Mucosa of descending colon (tissue), 3 donors: Measurements from ENCODE around the gene RBM38. TPM values are rescaled to one million over a fixed set of nuclear protein-coding genes. Genes with fewer than 3 reads are reported as not detected.
A peak's percentile ranks its signal among the peaks of the same experiment; 100 is the strongest.

ENCODE experiments used
- ATAC-seq: fragments of 200-7000 bp; cut with Tn5 transposase; one replicate; pipeline ENCODE4 v1.9.1; 2020; ENCODE audit warnings: mild to moderate bottlenecking, moderate library complexity
- DNase-seq, 3 donors: peaks; one replicate each; pipeline ENCODE4 v3.0.0-alpha.2; 2020
- H3K36me3 ChIP-seq: fragments of 200-600 bp; one replicate; pipeline ENCODE4 v1.8.0; 2021; ENCODE audit warnings: low read depth, mild to moderate bottlenecking
- H3K4me1 ChIP-seq: fragments of 200-600 bp; one replicate; pipeline ENCODE4 v1.8.0; 2021; ENCODE audit warnings: low read depth, mild to moderate bottlenecking
- H3K4me3 ChIP-seq: fragments of 200-600 bp; one replicate; pipeline ENCODE4 v1.8.0; 2021; ENCODE audit warnings: mild to moderate bottlenecking
- H3K9me3 ChIP-seq: fragments of 200-600 bp; one replicate; pipeline ENCODE4 v1.8.0; 2021; ENCODE audit warnings: mild to moderate bottlenecking
- CTCF ChIP-seq: fragments of 200-600 bp; IDR thresholded peaks from one replicate; pipeline ENCODE4 v1.8.0; 2022; ENCODE audit warnings: antibody characterized with exemption, mild to moderate bottlenecking
- intact Hi-C, 2 donors: fragments of 100-400 bp; cut with DNase I in 1 of 2; cut with micrococcal nuclease in 1 of 2; formaldehyde crosslinking; loops; one replicate each; pipeline versions ENCODE4 v1.11.0 to v1.11.1; 2022; cut with DNase I, micrococcal nuclease
- total RNA-seq, 3 donors: library from RNA; stranded (reverse); fragmentation: NEBNext Ultra II Directional in 2 of 3; extraction: Animal tissue kit (Norgen Biotek cat#: 25700) in 2 of 3; gene quantifications; one replicate each; pipeline versions ENCODE4 v1.2.1 to v1.2.4, GENCODE V29; 2021 to 2023
- donor health status: DM: no; HTN: no; CAD: no; lungs with moderate emphysema.
- donor health status: DM: no; HTN: no; CAD: no.
- donor health status: DM: no; HTN: yes; CAD: no.

The RBM38 gene
- total RNA-seq, 3 donors from 2014 or later: 29.5 to 85.5 (median 36.8) TPM

- Histone ChIP-seq H3K4me3 (no peak overlapping the region), H3K9me3 (no peaks in the 10 kb centered on the region), H3K36me3 (no peaks in the 10 kb centered on the region), H3K4me1 (peaks cover 54% of the 10 kb centered on the region)
- TF ChIP-seq CTCF: no peak
- DNase-seq (peak in 2 of 3 donors; percentile 49 to 68), ATAC-seq (no peak)
- intact Hi-C loops: no loop called here
Measured at GRCh38 chr20:57395111-57395966, 4.1 kb downstream of the RBM38 start.

GRCh38 chr20:57396212-57396983 is 5.2 kb downstream of the RBM38 start:
- Histone ChIP-seq H3K36me3 (no peaks in the 10 kb centered on the region), H3K4me1 (peaks cover 53% of the 10 kb centered on the region), H3K9me3 (no peaks in the 10 kb centered on the region), H3K4me3 (no peak overlapping the region)
- TF ChIP-seq CTCF: no peak
- DNase-seq (peak in 2 of 3 donors; percentile 26 to 50), ATAC-seq (no peak)
- intact Hi-C loops: no loop called here

- DNase-seq (peak in 2 of 3 donors; percentile 33 to 46), ATAC-seq (no peak)
- TF ChIP-seq CTCF: no peak
- Histone ChIP-seq H3K9me3 (no peaks in the 10 kb centered on the region), H3K36me3 (no peaks in the 10 kb centered on the region), H3K4me3 (no peak overlapping the region), H3K4me1 (peaks cover 53% of the 10 kb centered on the region)
- intact Hi-C loops: no loop called here
Measured at GRCh38 chr20:57396984-57397692, 5.9 kb downstream of the RBM38 start.

GRCh38 chr20:57397693-57398108 is 6.5 kb downstream of the RBM38 start:
- DNase-seq (peak; percentile 46 to 83 (median 55)), ATAC-seq (peak; percentile 5)
- intact Hi-C loops: no loop called here
- H3K4me1 ChIP-seq: peaks cover 52% of the 10 kb centered on the region
- TF ChIP-seq CTCF: no peak
- no peaks in the 10 kb centered on the region for H3K9me3 ChIP-seq
- no peaks in the 10 kb centered on the region for H3K36me3 ChIP-seq
- H3K4me3 ChIP-seq: no peak overlapping the region

- intact Hi-C loops: no loop called here
- peak; percentile 73 for ATAC-seq
- no peak overlapping the region for H3K4me3 ChIP-seq
Measured at GRCh38 chr20:57398231-57398821, 7.1 kb downstream of the RBM38 start.

More at GRCh38 chr20:57398231-57398821, 7.1 kb downstream of the RBM38 start:
- DNase-seq: peak; percentile 83 to 95 (median 84)
- no peaks in the 10 kb centered on the region for H3K36me3 ChIP-seq
- TF ChIP-seq CTCF: no peak
- H3K9me3 ChIP-seq: no peaks in the 10 kb centered on the region
- H3K4me1 ChIP-seq: peaks cover 46% of the 10 kb centered on the region
